ENCODE data around the gene EPHX1. TPM values are rescaled to one million over a fixed set of nuclear protein-coding genes. Genes with fewer than 3 reads are reported as not detected.

Gene EPHX1
- total RNA-seq, 1 donor from 2014 or later = 16.9 TPM

GRCh38 chr1:225861834-225862580, 52.1 kb downstream of the EPHX1 start:
- DNase-seq (ENCODE audit: low spot score) = no peak

GRCh38 chr1:225862581-225862950, 52.6 kb downstream of the EPHX1 start:
- no peak for DNase-seq (ENCODE audit: low spot score)

GRCh38 chr1:225863167-225863566, 53.2 kb downstream of the EPHX1 start:
- DNase-seq (ENCODE audit: low spot score) = peak; percentile 48

GRCh38 chr1:225865514-225865913, 55.6 kb downstream of the EPHX1 start:
- DNase-seq (ENCODE audit: low spot score) = no peak

GRCh38 chr1:225866061-225866837, 56.3 kb downstream of the EPHX1 start:
- no peak for DNase-seq (ENCODE audit: low spot score)

DNA sequence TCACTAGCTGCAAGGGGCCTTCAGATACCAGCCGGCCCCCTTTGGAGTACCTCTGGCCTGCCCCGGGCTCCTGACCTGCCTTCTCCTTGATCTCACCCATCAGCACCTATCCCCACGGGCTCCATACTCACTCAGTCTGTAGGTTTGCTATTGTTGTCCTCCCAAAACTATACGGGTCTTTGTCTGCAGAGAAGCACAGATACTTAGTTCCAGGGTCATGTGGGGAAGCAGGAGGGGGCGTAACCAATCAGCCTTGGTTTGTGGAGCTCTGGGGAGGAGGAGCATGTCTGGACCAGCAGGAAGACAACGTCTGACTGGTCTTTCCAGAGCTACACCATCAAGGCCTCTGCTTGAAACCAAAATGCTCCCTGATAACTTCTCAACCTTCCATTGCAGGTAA, 57.1 kb downstream of the EPHX1 start:
- no peak for DNase-seq (ENCODE audit: low spot score)

- no peak for DNase-seq (ENCODE audit: low spot score)
These were observed 58.9 kb downstream of the EPHX1 start for GRCh38 chr1:225868631-225869330.

- no peak for DNase-seq (ENCODE audit: low spot score)
These were observed 61.0 kb downstream of the EPHX1 start for GRCh38 chr1:225870911-225871310.

GRCh38 chr1:225871359-225872074, 61.6 kb downstream of the EPHX1 start:
- DNase-seq (ENCODE audit: low spot score) = no peak

DNA sequence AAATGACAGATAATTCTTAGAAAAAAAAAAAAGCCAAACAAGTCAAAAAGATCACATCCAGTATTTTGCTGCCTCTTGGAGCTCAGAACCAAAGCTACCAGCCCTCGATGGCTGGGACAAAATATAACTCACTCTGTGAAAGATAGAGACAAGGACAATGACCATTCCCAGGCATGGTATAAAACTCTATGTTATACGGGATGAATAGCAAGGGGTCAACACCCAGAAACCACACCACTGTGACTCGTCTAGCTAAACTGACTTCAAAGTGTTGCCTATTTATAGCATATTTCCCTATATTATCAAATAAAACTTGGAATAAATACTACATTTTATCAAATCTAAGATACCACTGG, 62.1 kb downstream of the EPHX1 start:
- DNase-seq (ENCODE audit: low spot score) = no peak

- DNase-seq (ENCODE audit: low spot score) = no peak
These were observed 63.4 kb downstream of the EPHX1 start for GRCh38 chr1:225873281-225873850.

DNA sequence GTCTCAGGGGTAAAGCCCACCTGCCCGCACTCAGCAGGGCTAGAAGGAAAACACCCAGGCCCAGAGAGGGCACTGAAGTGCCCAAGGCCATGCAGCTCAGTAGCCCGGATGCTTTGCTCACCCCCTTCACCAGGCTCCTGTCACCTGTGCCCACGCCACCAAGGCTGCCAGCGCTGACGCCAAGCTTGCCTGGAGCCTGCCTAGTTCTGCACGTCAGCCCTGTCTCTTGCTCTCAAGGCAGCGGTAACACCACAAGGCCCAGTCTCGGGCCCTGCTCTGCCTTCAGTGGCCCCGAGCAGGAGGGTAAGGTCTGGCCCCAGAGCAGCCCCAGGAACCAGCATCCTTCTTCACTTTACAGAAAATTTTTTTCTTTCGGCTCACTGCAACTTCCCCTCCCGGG, 64.5 kb downstream of the EPHX1 start:
- DNase-seq (ENCODE audit: low spot score) = no peak

DNA sequence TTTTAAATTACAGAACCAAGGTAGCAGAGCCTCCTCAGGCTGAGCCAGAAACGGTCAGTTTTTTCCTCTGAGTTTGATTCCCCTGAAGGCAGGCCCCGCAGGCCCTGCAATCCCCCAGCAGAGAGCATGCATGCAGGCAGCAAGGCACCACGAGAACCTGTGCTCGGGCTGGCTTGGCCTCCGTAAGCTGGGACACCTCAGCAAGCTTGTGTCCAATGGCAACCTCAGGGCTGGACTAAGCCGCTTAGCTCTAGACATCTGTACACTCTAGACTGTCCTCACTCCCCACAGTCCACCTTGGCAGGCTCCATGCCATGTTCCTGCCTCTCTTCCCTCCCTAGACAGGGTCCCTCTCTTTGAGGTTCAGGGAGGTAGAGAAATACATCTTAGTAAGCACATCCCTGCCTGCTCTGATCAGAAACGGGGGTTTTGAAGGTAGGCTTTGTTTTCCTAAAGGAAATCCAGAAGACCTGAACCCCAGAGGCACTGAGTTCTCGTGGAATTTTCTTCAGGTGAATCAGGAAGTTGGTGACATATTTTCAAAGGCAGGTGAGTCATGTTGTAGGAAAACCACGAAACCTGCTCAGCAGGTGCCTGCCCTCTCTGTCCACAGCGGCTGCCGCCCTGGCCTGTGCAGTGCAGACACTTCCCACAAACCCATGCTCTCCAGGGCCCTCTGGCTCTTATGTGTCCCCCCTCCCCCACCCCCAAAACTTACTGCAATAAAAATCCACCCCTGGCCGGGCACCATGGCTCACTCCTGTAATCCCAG, 65.3 kb downstream of the EPHX1 start:
- DNase-seq (ENCODE audit: low spot score) = no peak

- no peak for DNase-seq (ENCODE audit: low spot score)
These were observed 67.1 kb downstream of the EPHX1 start for GRCh38 chr1:225876900-225877510.

DNA sequence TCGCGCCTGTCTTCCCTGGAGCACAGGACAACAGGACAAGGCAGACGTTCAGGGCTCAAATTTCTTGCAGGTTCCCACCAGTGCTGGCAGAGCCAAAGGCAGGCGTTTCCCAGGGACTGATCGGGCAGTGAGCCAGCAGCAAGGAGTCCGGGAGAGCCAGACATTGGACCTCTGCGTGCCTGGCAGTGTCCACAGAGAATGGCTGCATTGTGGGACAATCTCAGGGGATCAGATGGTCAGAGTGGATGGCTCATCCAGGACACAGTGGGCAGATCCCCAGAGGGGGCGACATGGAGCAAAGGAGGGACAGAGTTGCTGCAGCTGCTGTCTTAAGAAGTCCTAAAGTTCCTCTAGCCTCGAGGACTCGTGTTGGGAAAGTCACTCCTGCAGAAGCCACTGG, 67.7 kb downstream of the EPHX1 start:
- DNase-seq (ENCODE audit: low spot score) = peak; percentile 50

- DNase-seq (ENCODE audit: low spot score) = no peak
These were observed 68.4 kb downstream of the EPHX1 start for GRCh38 chr1:225878282-225878681.

- no peak for DNase-seq (ENCODE audit: low spot score)
These were observed 69.7 kb downstream of the EPHX1 start for GRCh38 chr1:225879521-225880221.

DNA sequence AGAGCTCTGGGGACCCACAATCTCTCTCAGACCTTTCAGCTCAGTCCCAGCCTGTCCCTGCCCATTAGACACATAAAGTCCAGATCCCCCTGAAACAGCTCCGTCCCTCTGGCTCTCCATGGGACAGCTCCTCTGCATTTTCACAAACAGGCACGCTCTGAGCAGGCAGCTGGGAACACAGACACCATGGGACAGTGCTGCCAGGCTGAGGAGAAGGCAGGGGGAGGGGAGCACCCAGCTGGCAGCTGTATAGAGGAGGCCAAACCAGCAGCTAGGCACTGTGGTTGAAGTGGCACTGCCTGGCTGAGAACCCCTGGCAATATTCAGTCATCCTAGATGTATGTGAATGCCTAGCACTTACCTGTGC, 70.3 kb downstream of the EPHX1 start:
- DNase-seq (ENCODE audit: low spot score) = no peak

- DNase-seq (ENCODE audit: low spot score) = no peak
These were observed 70.7 kb downstream of the EPHX1 start for GRCh38 chr1:225880636-225881035.

Measured in umbilical cord (tissue), 2 donors.